ENCODE measurements around the gene GBP4. TPM values are rescaled to one million over a fixed set of nuclear protein-coding genes. Genes with fewer than 3 reads are reported as not detected.
A peak's percentile ranks its signal among the peaks of the same experiment; 100 is the strongest.

GBP4 gene
- total RNA-seq, 2 donors from 2014 or later: 3.9 to 5.4 TPM

GRCh38 chr1:89175601-89176256 is 23.0 kb downstream of the GBP4 start, which contains the start of gene GBP7:
Gene GBP7 (minus strand): TSS chr1:89176003. CDS start chr1:89171935, 4,068 bp downstream.
- intact Hi-C loops (cut with DNase I, micrococcal nuclease): no loop called here
- no peak for ATAC-seq
- no peak for DNase-seq

GRCh38 chr1:89174491-89174890 is 24.3 kb downstream of the GBP4 start:
- DNase-seq (no peak), ATAC-seq (no peak)
- intact Hi-C loops (cut with DNase I, micrococcal nuclease): no loop called here

- DNase-seq (no peak), ATAC-seq (no peak)
- intact Hi-C loops (cut with DNase I, micrococcal nuclease): no loop called here
Measured at GRCh38 chr1:89172468-89173143, 26.1 kb downstream of the GBP4 start.

GRCh38 chr1:89171067-89171438 is 27.7 kb downstream of the GBP4 start:
- no peak for ATAC-seq
- intact Hi-C loops (cut with DNase I, micrococcal nuclease): no loop called here
- DNase-seq: no peak

GRCh38 chr1:89170170-89171066 is 28.3 kb downstream of the GBP4 start:
- ATAC-seq: no peak
- DNase-seq: no peak
- intact Hi-C loops (cut with DNase I, micrococcal nuclease): no loop called here

GRCh38 chr1:89169166-89169565 is 29.6 kb downstream of the GBP4 start:
- no peak for ATAC-seq
- DNase-seq: no peak
- intact Hi-C loops (cut with DNase I, micrococcal nuclease): no loop called here

GRCh38 chr1:89167590-89168230 is 31.0 kb downstream of the GBP4 start:
- DNase-seq (no peak), ATAC-seq (no peak)
- intact Hi-C loops (cut with DNase I, micrococcal nuclease): no loop called here

- ATAC-seq: no peak
- DNase-seq: no peak
- intact Hi-C loops (cut with DNase I, micrococcal nuclease): no loop called here
Measured at GRCh38 chr1:89166705-89167104, 32.0 kb downstream of the GBP4 start.

- intact Hi-C loops (cut with DNase I, micrococcal nuclease): no loop called here
- DNase-seq (no peak), ATAC-seq (no peak)
Measured at GRCh38 chr1:89165811-89166210, 32.9 kb downstream of the GBP4 start.

GRCh38 chr1:89151047-89151446 is 47.7 kb downstream of the GBP4 start:
- intact Hi-C loops (cut with DNase I, micrococcal nuclease): no loop called here
- no peak for ATAC-seq
- no peak for DNase-seq

GRCh38 chr1:89149976-89150375 is 48.8 kb downstream of the GBP4 start:
- DNase-seq (no peak), ATAC-seq (no peak)
- intact Hi-C loops (cut with DNase I, micrococcal nuclease): no loop called here

- peak; percentile 90 for ATAC-seq
- peak in 1 of 2 donors; percentile 35 for DNase-seq
Measured at GRCh38 chr1:89149229-89149628, 49.5 kb downstream of the GBP4 start.

GRCh38 chr1:89147678-89148658 is 50.8 kb downstream of the GBP4 start:
- DNase-seq: no peak
- ATAC-seq: no peak
- intact Hi-C loops (cut with DNase I, micrococcal nuclease): no loop called here

More at GRCh38 chr1:89149229-89149628, 49.5 kb downstream of the GBP4 start:
- intact Hi-C loops (cut with DNase I, micrococcal nuclease): no loop called here

GRCh38 chr1:89146721-89147120 is 52.0 kb downstream of the GBP4 start:
- no peak for DNase-seq
- no peak for ATAC-seq
- intact Hi-C loops (cut with DNase I, micrococcal nuclease): no loop called here

- intact Hi-C loops (cut with DNase I, micrococcal nuclease): no loop called here
- no peak for ATAC-seq
- no peak for DNase-seq
Measured at GRCh38 chr1:89143484-89143883, 55.3 kb downstream of the GBP4 start.

GRCh38 chr1:89142160-89142559 is 56.6 kb downstream of the GBP4 start:
- ATAC-seq (no peak), DNase-seq (no peak)
- intact Hi-C loops (cut with DNase I, micrococcal nuclease): no loop called here

GRCh38 chr1:89133747-89134146 is 65.0 kb downstream of the GBP4 start:
- ATAC-seq (no peak), DNase-seq (no peak)
- intact Hi-C loops (cut with DNase I, micrococcal nuclease): no loop called here
